Astrocyte (in vitro differentiated cells and primary cell): Measurements from ENCODE around the gene CTNND1.

Source experiments
- EZH2 ChIP-seq: IDR thresholded peaks from 2 replicates; pipeline ENCODE4 v1.6.1; 2012; ENCODE audit warnings: mild to moderate bottlenecking, low read length, inconsistent platforms; ENCODE audit not compliant: insufficient read depth
- TF ChIP-seq, protein P1 (sequence below): IDR thresholded peaks from 2 replicates; pipeline ENCODE4 v1.5.1; 2011; ENCODE audit warnings: low read depth, mild to moderate bottlenecking, inconsistent platforms, low read length, moderate library complexity; ENCODE audit not compliant: insufficient read depth

DNA sequence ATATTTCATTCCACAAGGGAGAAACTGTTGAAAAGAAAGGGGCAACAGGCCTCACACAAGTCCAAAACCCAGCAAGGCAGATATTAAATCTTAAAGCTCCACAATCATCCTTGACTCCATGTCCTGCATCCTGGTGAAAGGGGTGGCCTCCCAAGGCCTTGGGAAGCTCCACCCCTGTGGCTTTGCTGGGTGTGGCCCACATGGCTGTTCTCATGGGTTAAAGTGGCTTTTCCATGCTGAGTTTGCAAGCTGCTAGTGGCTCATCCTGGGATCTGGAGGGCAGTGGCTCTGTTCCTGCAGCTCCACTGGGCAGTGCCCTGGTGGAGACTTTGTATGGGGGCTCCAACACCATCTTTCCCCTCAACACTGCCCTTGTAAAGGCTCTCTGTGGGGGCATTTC is 106.4 kb downstream of the CTNND1 start:
- TF ChIP-seq, protein P1, sequence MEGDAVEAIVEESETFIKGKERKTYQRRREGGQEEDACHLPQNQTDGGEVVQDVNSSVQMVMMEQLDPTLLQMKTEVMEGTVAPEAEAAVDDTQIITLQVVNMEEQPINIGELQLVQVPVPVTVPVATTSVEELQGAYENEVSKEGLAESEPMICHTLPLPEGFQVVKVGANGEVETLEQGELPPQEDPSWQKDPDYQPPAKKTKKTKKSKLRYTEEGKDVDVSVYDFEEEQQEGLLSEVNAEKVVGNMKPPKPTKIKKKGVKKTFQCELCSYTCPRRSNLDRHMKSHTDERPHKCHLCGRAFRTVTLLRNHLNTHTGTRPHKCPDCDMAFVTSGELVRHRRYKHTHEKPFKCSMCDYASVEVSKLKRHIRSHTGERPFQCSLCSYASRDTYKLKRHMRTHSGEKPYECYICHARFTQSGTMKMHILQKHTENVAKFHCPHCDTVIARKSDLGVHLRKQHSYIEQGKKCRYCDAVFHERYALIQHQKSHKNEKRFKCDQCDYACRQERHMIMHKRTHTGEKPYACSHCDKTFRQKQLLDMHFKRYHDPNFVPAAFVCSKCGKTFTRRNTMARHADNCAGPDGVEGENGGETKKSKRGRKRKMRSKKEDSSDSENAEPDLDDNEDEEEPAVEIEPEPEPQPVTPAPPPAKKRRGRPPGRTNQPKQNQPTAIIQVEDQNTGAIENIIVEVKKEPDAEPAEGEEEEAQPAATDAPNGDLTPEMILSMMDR, result no peak
- TF ChIP-seq EZH2, result no peak
